NT2/D1 (cell line): Measurements from ENCODE around the gene CTNNA2.

Source experiments
- DNase-seq: peaks from one replicate; pipeline ENCODE4 v3.0.0-alpha.2; 2011; ENCODE audit warnings: low read depth, low spot score
- H3K27me3 ChIP-seq: 2 replicates; pipeline ENCODE4 v1.6.0; 2011; ENCODE audit warnings: mild to moderate bottlenecking; ENCODE audit not compliant: insufficient read length, insufficient read depth
- H3K36me3 ChIP-seq: 2 replicates; pipeline ENCODE4 v1.6.1; 2011; ENCODE audit warnings: mild to moderate bottlenecking, low read length, mixed read lengths; ENCODE audit not compliant: insufficient read depth, insufficient read length
- H3K4me1 ChIP-seq: 2 replicates; pipeline ENCODE4 v1.5.1; 2011; ENCODE audit not compliant: insufficient read depth, insufficient read length
- H3K4me3 ChIP-seq: 2 replicates; pipeline ENCODE4 v1.5.1; 2011; ENCODE audit warnings: low read depth; ENCODE audit not compliant: insufficient read length
- H3K9ac ChIP-seq: 2 replicates; pipeline ENCODE4 v1.6.0; 2011; ENCODE audit warnings: low read depth; ENCODE audit not compliant: insufficient read length
- H3K9me3 ChIP-seq: 2 replicates; pipeline ENCODE4 v1.5.1; 2011; ENCODE audit warnings: mild to moderate bottlenecking, low read length; ENCODE audit not compliant: insufficient read depth
- SUZ12 ChIP-seq: IDR thresholded peaks from 2 replicates; pipeline ENCODE4 v1.6.1; 2011; ENCODE audit not compliant: insufficient read length, insufficient read depth; ENCODE audit errors: extremely low read depth
- YY1 ChIP-seq: IDR thresholded peaks from 2 replicates; pipeline ENCODE4 v1.6.1; 2011; ENCODE audit not compliant: insufficient read length, insufficient read depth
- ZNF274 ChIP-seq: IDR thresholded peaks from 2 replicates; pipeline ENCODE4 v1.6.1; 2011; ENCODE audit warnings: mild to moderate bottlenecking, low read depth, low read length

CTNNA2 gene

GRCh38 chr2:79788952-79789651, 276.3 kb downstream of the CTNNA2 start:
- TF ChIP-seq ZNF274 (no peak), SUZ12 (no peak), YY1 (no peak)
- no peak overlapping the region for H3K4me3 ChIP-seq
- H3K4me1 ChIP-seq: no peaks in the 10 kb centered on the region
- no peak for DNase-seq
- no peaks in the 10 kb centered on the region for H3K36me3 ChIP-seq
- no peak overlapping the region for H3K9ac ChIP-seq
- H3K9me3 ChIP-seq: no peaks in the 10 kb centered on the region; the same call in 1 of the 2 replicates
- no peaks in the 10 kb centered on the region for H3K27me3 ChIP-seq

- no peak for TF ChIP-seq SUZ12
- TF ChIP-seq YY1: no peak
- TF ChIP-seq ZNF274: no peak
- no peaks in the 10 kb centered on the region for H3K36me3 ChIP-seq
- no peaks in the 10 kb centered on the region for H3K9me3 ChIP-seq
- DNase-seq: no peak
- H3K27me3 ChIP-seq: no peaks in the 10 kb centered on the region
- no peaks in the 10 kb centered on the region for H3K4me1 ChIP-seq
- H3K9ac ChIP-seq: no peak overlapping the region
- no peak overlapping the region for H3K4me3 ChIP-seq
Observed at GRCh38 chr2:79789811-79790210, 277.0 kb downstream of the CTNNA2 start.

GRCh38 chr2:79792090-79792489, 279.2 kb downstream of the CTNNA2 start:
- no peak for TF ChIP-seq YY1
- no peak for TF ChIP-seq ZNF274
- no peak for TF ChIP-seq SUZ12
- DNase-seq: no peak

GRCh38 chr2:79793006-79793405, 280.2 kb downstream of the CTNNA2 start:
- Histone ChIP-seq H3K4me3 (no peak overlapping the region), H3K4me1 (no peaks in the 10 kb centered on the region), H3K36me3 (no peaks in the 10 kb centered on the region), H3K9ac (no peak overlapping the region), H3K27me3 (no peaks in the 10 kb centered on the region), H3K9me3 (no peaks in the 10 kb centered on the region)
- DNase-seq: no peak
- TF ChIP-seq SUZ12: no peak
- TF ChIP-seq YY1: no peak
- no peak for TF ChIP-seq ZNF274

More at GRCh38 chr2:79792090-79792489, 279.2 kb downstream of the CTNNA2 start:
- Histone ChIP-seq H3K27me3 (no peaks in the 10 kb centered on the region), H3K4me3 (no peak overlapping the region), H3K4me1 (no peaks in the 10 kb centered on the region), H3K9ac (no peak overlapping the region), H3K9me3 (no peaks in the 10 kb centered on the region), H3K36me3 (no peaks in the 10 kb centered on the region)

GRCh38 chr2:79796641-79797040, 283.8 kb downstream of the CTNNA2 start:
- no peaks in the 10 kb centered on the region for H3K9me3 ChIP-seq
- DNase-seq: no peak
- TF ChIP-seq YY1 (no peak), SUZ12 (no peak), ZNF274 (no peak)
- H3K27me3 ChIP-seq: no peaks in the 10 kb centered on the region
- H3K36me3 ChIP-seq: no peaks in the 10 kb centered on the region
- no peak overlapping the region for H3K4me3 ChIP-seq
- H3K9ac ChIP-seq: no peak overlapping the region
- no peaks in the 10 kb centered on the region for H3K4me1 ChIP-seq

GRCh38 chr2:79798776-79799175, 285.9 kb downstream of the CTNNA2 start:
- TF ChIP-seq YY1: no peak
- no peak for TF ChIP-seq SUZ12
- Histone ChIP-seq H3K4me1 (no peaks in the 10 kb centered on the region), H3K4me3 (no peak overlapping the region)

GRCh38 chr2:79799729-79800128, 286.9 kb downstream of the CTNNA2 start:
- TF ChIP-seq SUZ12: no peak
- Histone ChIP-seq H3K4me1 (no peaks in the 10 kb centered on the region), H3K9me3 (no peaks in the 10 kb centered on the region), H3K27me3 (no peaks in the 10 kb centered on the region), H3K36me3 (no peaks in the 10 kb centered on the region), H3K4me3 (no peak overlapping the region), H3K9ac (no peak overlapping the region)
- DNase-seq: no peak

More at GRCh38 chr2:79798776-79799175, 285.9 kb downstream of the CTNNA2 start:
- no peak for DNase-seq
- Histone ChIP-seq H3K9me3 (no peaks in the 10 kb centered on the region), H3K9ac (no peak overlapping the region), H3K27me3 (no peaks in the 10 kb centered on the region), H3K36me3 (no peaks in the 10 kb centered on the region)
